Loucy (cell line): Measurements from ENCODE around the gene CHPF.

ENCODE experiments used
- H2AFZ ChIP-seq: fragments of 200-600 bp; sonication (generic); 2 replicates; pipeline ENCODE4 v1.6.0; 2016; ENCODE audit warnings: antibody characterized with exemption, mild to moderate bottlenecking, low read length, moderate library complexity
- H3F3A ChIP-seq: fragments of 200-600 bp; 2 replicates; pipeline ENCODE4 v1.6.0; 2016; ENCODE audit warnings: antibody characterized with exemption, low read depth, mild to moderate bottlenecking
- H3K27me3 ChIP-seq: fragments of 200-600 bp; sonication (generic); 2 replicates; pipeline ENCODE4 v1.6.1; 2014; ENCODE audit warnings: low read length, mild to moderate bottlenecking; ENCODE audit not compliant: insufficient read depth, poor library complexity, severe bottlenecking
- H3K36me3 ChIP-seq: fragments of 200-600 bp; sonication (generic); 2 replicates; pipeline ENCODE4 v1.6.1; 2016; ENCODE audit warnings: low read length; ENCODE audit not compliant: insufficient read depth
- H3K4me1 ChIP-seq: fragments of 200-600 bp; sonication (generic); 2 replicates; pipeline ENCODE4 v1.5.1; 2014; ENCODE audit warnings: low read length, mild to moderate bottlenecking; ENCODE audit not compliant: insufficient read depth, poor library complexity, severe bottlenecking
- H3K4me2 ChIP-seq: fragments of 200-600 bp; sonication (generic); 2 replicates; pipeline ENCODE4 v1.6.0; 2014; ENCODE audit warnings: antibody characterized with exemption, low read length, low read depth, mild to moderate bottlenecking; ENCODE audit not compliant: poor library complexity, severe bottlenecking
- H3K4me3 ChIP-seq: fragments of 200-600 bp; sonication (generic); 2 replicates; pipeline ENCODE4 v1.5.1; 2014; ENCODE audit warnings: low read length, mild to moderate bottlenecking, mixed read lengths; ENCODE audit not compliant: poor library complexity, severe bottlenecking
- H3K79me2 ChIP-seq: fragments of 200-600 bp; sonication (generic); 2 replicates; pipeline ENCODE4 v1.6.1; 2014; ENCODE audit warnings: low read length; ENCODE audit not compliant: insufficient read depth
- H3K9ac ChIP-seq: fragments of 200-600 bp; sonication (generic); 2 replicates; pipeline ENCODE4 v1.6.0; 2014; ENCODE audit warnings: mild to moderate bottlenecking, low read depth, low read length, moderate library complexity; ENCODE audit not compliant: poor library complexity, severe bottlenecking
- H3K9me2 ChIP-seq: fragments of 200-600 bp; sonication (generic); replicated peaks from 2 replicates; pipeline ENCODE4 v1.6.1; 2016; ENCODE audit warnings: low read depth, low read length, mixed read lengths
- H3K9me3 ChIP-seq: fragments of 200-600 bp; sonication (generic); 2 replicates; pipeline ENCODE4 v1.6.1; 2014; ENCODE audit warnings: mild to moderate bottlenecking, antibody characterized with exemption, low read length, low read depth; ENCODE audit not compliant: insufficient read depth
- H4K20me1 ChIP-seq: fragments of 200-600 bp; sonication (generic); 2 replicates; pipeline ENCODE4 v1.6.0; 2014; ENCODE audit warnings: antibody characterized with exemption, low read length, mild to moderate bottlenecking; ENCODE audit not compliant: insufficient read depth, poor library complexity, severe bottlenecking
- EZH2phosphoT487 ChIP-seq: fragments of 200-600 bp; IDR thresholded peaks from 2 replicates; pipeline ENCODE4 v1.6.1; 2018; ENCODE audit warnings: antibody characterized with exemption, mild to moderate bottlenecking, moderate library complexity, borderline replicate concordance
- TF ChIP-seq, protein P1 (sequence below): fragments of 200-600 bp; sonication (generic); conservative IDR thresholded peaks from 2 replicates; pipeline ENCODE4 v1.5.1; 2014; ENCODE audit warnings: mild to moderate bottlenecking, antibody characterized with exemption, low read length

Gene CHPF

DNA sequence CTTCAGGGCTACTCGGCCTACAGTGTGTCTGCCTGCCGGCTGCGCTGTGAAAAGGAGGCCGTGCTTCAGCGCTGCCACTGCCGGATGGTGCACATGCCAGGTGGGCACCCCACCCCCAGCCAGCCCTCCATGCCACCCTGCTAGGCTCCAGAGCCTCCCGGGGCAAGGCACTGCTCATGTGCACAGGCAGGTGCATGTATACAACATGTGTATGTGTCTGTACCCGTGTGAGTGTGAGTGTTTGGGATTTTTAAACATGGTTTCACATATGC is 11.3 kb downstream of the CHPF start:
- H3K79me2 ChIP-seq = no peaks in the 10 kb centered on the region
- no peak overlapping the region for H2AFZ ChIP-seq
- no peaks in the 10 kb centered on the region for H3F3A ChIP-seq
- H3K36me3 ChIP-seq = no peaks in the 10 kb centered on the region
- H3K9me3 ChIP-seq = no peaks in the 10 kb centered on the region
- H3K9me2 ChIP-seq = no peaks in the 10 kb centered on the region
- H3K4me1 ChIP-seq = no peaks in the 10 kb centered on the region
- TF ChIP-seq, protein P1, sequence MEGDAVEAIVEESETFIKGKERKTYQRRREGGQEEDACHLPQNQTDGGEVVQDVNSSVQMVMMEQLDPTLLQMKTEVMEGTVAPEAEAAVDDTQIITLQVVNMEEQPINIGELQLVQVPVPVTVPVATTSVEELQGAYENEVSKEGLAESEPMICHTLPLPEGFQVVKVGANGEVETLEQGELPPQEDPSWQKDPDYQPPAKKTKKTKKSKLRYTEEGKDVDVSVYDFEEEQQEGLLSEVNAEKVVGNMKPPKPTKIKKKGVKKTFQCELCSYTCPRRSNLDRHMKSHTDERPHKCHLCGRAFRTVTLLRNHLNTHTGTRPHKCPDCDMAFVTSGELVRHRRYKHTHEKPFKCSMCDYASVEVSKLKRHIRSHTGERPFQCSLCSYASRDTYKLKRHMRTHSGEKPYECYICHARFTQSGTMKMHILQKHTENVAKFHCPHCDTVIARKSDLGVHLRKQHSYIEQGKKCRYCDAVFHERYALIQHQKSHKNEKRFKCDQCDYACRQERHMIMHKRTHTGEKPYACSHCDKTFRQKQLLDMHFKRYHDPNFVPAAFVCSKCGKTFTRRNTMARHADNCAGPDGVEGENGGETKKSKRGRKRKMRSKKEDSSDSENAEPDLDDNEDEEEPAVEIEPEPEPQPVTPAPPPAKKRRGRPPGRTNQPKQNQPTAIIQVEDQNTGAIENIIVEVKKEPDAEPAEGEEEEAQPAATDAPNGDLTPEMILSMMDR = no peak
- TF ChIP-seq EZH2phosphoT487 = no peak
- H3K9ac ChIP-seq = no peak overlapping the region
- no peaks in the 10 kb centered on the region for H4K20me1 ChIP-seq
- no peak overlapping the region for H3K4me3 ChIP-seq
- no peaks in the 10 kb centered on the region for H3K27me3 ChIP-seq
- H3K4me2 ChIP-seq = no peak overlapping the region

DNA sequence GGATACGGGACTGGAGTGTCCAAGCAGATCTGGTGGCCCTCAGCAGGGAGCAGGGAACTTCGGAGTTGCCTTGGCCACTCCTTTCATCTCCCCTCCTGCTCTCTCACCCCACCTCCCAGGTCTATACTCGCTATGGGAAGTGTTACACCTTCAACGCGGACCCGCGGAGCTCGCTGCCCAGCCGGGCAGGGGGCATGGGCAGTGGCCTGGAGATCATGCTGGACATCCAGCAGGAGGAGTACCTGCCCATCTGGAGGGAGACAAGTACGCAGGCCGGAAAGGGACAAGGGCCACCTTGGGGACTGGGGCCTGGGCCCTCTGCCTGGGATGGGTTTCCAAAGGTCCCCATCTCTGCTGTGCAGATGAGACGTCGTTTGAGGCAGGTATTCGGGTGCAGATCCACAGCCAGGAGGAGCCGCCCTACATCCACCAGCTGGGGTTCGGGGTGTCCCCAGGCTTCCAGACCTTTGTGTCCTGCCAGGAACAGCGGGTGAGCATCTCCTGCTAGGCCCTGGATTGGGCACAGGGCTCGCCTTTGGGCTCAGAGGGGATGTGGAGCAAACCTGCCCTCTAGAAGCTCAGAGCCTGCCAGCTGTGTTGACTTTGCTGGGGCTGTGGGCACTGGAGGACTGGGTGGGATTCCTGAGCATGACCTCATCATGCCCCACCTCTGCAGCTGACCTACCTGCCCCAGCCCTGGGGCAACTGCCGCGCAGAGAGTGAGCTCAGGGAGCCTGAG is 11.8 kb downstream of the CHPF start:
- Histone ChIP-seq H3K9me2 (no peaks in the 10 kb centered on the region), H3F3A (no peaks in the 10 kb centered on the region), H3K27me3 (no peaks in the 10 kb centered on the region), H2AFZ (no peak overlapping the region), H3K79me2 (no peaks in the 10 kb centered on the region), H3K9ac (no peak overlapping the region), H3K36me3 (no peaks in the 10 kb centered on the region), H4K20me1 (no peaks in the 10 kb centered on the region), H3K4me3 (no peak overlapping the region), H3K4me2 (no peak overlapping the region), H3K4me1 (no peaks in the 10 kb centered on the region), H3K9me3 (no peaks in the 10 kb centered on the region)
- TF ChIP-seq, protein P1 = no peak
- TF ChIP-seq EZH2phosphoT487 = no peak

DNA sequence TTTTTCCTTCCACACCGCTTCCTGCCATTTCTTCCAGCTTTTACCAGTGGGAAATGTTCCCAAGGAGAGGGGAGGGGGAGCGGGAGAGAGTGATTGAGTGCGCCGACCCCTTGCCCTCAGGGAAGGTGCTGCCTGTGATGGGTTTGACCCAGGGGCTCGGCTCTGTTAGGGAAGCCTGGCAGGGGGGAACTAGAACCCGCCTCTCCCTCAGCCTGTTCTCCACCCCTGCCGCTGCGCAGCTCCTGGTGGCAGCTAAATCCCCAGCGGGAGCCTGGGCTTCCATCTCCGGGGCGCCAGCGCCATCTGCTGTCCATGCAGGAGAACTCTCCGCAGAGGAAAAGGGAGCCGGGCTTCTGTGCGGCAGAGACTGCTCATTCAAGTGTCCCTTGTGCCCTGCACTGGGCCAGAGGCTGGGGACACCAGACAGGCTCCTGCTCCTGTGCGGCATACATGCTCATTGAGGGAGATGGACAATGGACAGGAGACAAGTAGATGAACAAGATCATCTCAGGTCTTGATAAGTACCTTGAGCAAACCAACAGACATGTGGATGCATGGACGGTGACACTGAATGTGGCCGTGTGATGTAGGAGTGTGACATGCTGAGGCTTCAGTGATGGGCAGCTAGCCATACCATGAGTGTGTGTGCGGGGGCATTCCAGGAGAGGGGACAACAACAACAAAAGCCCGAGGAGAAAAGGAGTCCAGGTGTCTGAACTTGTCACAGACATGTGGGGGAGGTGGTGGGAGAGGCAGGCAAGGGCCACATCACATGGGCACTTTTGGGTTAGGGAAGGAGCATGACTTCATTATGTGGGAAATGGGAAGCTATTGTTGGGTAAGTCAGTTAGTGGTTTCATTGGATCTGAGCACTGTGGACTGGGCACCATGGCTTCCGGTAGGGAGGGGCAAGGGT is 13.3 kb downstream of the CHPF start:
- Histone ChIP-seq H3K9ac (no peak overlapping the region), H3K4me3 (no peak overlapping the region), H3K4me1 (no peaks in the 10 kb centered on the region), H2AFZ (no peak overlapping the region; the same call in 1 of the 2 replicates), H3K4me2 (no peak overlapping the region), H4K20me1 (no peaks in the 10 kb centered on the region), H3F3A (no peaks in the 10 kb centered on the region), H3K9me3 (no peaks in the 10 kb centered on the region), H3K9me2 (no peaks in the 10 kb centered on the region), H3K27me3 (no peaks in the 10 kb centered on the region), H3K79me2 (no peaks in the 10 kb centered on the region), H3K36me3 (no peaks in the 10 kb centered on the region)
- TF ChIP-seq, protein P1 = peak; percentile 92
- TF ChIP-seq EZH2phosphoT487 = no peak
